COLO829 (cell line): ENCODE results near the gene SPSB1.

Experiments
- DNase-seq: peaks from one replicate; pipeline ENCODE4 v3.0.0; 2012; ENCODE audit warnings: low spot score

SPSB1 gene

DNA sequence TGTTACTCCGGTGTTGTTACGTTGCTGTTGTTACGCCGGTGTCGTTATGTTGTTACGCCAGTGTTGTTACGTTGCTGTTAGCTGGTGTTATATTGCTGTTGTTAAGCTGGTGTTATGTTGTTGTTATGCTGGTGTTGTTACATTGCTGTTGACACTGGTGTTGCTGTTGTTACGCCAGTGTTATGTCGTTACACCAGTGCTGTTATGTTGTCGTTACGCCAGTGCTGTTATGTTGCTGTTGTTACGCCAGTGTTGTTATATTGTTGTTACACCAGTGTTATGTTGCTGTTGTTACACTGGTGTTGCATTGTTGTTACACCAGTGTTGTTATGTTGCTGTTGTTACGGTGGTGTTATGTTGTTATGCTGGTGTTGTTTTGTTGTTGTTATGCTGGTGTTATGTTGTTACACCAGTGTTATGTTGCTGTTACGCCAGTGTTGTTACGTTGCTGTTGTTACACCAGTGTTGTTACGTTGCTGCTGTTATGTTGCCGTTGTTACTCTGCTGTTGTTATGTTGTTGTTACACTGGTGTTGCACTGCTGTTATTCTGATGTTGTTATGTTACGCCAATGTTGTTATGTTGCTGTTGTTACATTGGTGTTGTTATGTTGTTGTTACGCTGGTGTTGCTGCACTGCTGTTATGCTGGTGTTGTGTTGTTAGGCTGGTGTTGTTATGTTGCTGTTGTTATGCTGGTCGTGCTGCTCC lies 32.5 kb upstream of the SPSB1 start:
- no peak for DNase-seq

- no peak for DNase-seq
Observed at GRCh38 chr1:9261496-9261895, 31.2 kb upstream of the SPSB1 start.

DNA sequence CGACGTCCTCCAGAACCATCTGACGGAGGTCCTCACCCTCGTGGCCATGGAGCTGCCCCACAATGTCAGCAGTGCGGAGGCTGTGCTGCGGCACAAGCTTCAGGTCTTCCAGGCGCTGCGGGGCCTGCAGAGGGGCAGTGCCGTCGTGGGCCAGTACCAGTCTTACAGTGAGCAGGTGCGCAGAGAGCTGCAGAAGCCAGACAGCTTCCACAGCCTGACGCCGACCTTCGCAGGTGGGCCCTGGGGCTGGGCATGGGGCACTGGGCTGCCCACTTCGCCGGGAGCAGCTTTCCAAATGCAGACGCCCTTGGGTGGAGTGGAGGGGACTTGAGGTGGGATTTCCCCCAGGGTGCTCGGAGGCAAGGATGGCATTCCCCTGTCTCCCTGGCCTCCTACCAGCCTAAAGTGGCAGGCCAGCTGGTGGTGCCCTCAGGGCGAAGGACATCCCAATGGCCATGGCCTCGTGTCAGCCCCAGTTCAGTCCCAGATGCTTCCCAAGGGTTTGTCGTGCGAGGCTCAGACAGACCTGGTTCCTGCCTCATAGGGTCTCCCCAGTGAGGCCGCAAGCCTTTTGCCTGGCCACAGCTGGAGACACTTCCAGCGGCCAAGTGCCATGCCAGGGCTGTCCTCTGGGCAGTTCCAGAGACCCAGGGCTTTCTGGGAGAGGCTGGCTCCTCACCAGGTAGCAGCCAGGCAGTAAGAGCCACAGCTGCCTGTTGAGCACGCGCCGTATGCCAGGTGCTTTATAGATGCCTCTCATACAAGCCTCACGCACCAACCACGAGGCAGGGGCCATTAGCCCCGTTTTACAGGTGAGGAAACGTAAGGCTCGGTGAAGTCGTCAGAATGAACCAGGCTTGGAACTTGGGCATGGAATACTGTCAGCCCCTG lies 30.4 kb upstream of the SPSB1 start:
- no peak for DNase-seq

DNA sequence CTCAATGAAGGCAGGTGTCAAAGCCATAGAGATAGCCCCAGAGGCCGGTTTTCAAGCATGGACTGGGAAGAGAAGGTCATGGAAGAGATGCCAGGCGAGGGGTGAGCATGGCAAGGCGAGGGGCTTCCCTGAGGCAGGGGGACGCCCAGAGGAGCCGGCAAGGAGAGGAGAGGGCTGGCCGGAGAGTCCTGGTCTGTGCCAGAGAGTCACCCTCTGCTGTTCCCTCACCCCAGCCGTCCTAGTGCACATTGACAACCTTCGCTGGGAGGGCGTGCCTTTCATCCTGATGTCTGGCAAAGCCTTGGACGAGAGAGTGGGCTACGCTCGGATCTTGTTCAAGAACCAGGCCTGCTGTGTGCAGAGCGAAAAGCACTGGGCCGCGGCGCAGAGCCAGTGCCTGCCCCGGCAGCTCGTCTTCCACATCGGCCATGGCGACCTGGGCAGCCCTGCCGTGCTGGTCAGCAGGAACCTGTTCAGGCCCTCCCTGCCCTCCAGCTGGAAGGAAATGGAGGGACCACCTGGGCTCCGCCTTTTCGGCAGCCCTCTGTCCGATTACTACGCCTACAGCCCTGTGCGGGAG lies 29.3 kb upstream of the SPSB1 start:
- DNase-seq, result no peak

DNA sequence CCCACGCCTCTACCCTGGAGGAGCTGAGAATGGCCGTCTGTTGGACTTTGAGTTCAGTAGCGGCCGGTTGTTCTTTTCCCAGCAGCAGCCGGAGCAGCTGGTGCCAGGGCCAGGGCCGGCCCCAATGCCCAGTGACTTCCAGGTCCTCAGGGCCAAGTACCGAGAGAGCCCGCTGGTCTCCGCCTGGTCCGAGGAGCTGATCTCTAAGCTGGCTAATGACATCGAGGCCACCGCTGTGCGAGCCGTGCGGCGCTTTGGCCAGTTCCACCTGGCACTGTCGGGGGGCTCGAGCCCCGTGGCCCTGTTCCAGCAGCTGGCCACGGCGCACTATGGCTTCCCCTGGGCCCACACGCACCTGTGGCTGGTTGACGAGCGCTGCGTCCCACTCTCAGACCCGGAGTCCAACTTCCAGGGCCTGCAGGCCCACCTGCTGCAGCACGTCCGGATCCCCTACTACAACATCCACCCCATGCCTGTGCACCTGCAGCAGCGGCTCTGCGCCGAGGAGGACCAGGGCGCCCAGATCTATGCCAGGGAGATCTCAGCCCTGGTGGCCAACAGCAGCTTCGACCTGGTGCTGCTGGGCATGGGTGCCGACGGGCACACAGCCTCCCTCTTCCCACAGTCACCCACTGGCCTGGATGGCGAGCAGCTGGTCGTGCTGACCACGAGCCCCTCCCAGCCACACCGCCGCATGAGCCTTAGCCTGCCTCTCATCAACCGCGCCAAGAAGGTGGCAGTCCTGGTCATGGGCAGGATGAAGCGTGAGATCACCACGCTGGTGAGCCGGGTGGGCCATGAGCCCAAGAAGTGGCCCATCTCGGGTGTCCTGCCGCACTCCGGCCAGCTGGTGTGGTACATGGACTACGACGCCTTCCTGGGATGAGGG lies 28.5 kb upstream of the SPSB1 start:
- no peak for DNase-seq

DNA sequence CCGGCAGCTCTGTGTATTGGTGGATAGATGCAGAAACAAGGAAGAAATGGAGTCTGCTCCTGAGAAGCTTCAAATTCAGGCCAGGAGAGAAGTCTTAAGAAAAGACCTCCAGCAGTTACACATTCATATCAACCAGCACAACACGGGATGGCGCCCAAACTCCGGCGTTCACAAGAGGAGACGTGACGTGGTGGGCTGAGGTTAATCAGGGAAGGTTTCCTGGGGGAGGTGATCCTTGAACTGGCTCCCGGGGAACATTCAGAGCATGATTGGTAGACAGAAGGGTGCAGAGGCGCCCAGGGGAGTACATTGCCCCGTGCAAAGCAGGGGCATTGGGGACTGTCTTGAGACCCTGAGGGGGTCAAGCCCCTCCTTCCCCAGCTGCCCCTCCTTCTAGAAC lies 27.7 kb upstream of the SPSB1 start:
- no peak for DNase-seq

- DNase-seq, result no peak
Observed at GRCh38 chr1:9265968-9266367, 26.7 kb upstream of the SPSB1 start.

DNA sequence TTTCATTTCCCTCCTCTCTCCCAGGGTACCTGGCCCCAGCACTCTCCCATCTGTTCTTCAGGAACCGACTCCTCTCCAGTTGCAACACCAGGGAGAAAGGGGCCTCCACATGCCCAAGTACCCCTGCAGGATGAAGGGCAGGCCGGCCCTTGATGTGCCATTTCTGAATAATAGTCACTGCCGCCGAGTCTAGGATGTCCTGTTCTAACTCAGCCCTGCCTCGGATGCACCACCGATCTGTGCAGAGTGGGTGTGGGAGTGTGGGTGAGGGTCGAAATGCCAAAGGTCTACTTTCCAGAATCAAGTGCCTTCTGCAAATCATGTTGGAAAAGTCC lies 25.4 kb upstream of the SPSB1 start:
- DNase-seq, result no peak

DNA sequence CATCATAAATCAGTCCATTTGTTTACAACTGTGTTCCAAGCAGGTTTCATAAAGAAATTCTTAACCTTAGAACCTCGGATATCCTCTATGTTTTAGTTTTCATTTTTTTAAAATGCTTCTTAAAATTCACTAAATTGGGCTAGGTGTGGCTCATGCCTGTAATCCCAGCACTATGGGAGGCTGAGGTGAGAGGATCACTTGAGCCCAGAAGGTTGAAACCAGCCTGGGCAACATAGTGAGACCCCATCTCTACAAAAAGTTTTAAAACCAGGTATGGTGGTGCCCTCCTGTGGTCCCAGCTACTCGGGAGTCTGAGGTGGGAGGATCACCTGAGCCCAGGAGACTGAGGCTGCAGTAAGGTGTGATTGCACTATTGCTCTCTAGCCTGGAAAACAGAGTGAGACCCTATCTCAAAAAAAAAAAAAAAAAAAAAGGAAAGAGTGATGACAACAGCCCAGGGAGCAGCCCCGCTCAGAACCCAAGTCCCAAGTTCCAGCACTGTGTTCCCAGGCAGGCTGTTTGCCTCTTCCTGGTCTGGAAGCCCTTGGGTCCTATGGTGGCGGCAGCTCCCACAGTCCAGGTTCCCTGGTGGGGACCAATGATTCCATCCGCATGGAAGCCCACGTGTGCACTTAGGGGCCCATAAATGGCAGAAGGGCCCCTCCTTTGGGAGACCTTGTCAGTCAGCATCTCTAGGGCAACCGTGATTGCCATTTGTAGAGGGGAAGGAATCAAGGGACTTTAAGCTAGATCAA lies 24.7 kb upstream of the SPSB1 start:
- no peak for DNase-seq

DNA sequence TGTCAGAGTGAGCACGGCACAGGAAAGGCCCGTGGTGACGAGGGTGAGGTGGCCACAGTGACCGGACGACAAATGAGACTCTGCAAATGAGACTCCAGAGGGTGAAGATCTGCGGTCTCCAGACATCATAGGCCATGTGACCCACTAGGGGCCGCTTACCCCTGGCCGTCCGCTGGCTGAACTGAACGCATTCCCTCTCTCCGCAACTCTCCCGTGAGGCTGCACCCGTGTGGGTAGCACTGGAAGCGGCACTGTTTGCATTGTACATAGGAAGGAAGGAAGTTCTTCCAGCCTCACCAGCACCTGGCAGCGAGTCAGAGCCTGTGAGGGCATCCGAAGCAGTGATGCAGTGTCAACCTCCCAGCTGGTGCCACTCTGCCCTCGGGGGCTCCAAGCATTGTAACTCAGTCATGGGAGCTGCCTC lies 23.6 kb upstream of the SPSB1 start:
- no peak for DNase-seq

- DNase-seq, result no peak
Observed at GRCh38 chr1:9269721-9270120, 23.0 kb upstream of the SPSB1 start.

DNA sequence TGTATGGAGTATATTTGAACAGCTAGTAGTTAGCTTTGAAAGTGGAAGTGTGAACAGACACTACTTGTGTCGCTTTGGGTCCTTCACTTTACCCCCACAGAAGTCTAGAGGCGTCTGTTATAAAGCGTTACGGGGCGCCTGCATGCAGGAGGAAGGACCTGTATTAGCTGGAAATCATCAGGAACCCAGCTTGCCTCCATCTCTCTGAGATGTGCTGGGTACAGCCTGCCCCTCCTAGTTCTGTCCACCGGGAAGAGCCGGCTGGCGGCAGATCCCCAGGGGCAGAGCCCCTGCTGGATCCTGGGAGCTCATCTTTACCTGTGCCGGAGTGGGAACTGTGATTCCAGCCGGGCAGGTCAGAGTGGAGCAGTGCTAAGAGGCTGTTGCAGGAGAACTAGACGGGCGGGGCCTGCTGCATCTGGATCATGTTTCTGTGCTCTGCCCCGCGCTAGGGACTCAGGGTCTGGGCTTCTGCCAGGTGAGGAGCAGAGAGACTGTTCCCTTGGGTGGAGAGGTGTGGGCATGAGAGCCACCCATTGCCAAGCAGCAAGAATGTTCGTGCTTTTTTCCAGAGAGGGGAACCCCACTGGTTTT lies 22.3 kb upstream of the SPSB1 start:
- no peak for DNase-seq

DNA sequence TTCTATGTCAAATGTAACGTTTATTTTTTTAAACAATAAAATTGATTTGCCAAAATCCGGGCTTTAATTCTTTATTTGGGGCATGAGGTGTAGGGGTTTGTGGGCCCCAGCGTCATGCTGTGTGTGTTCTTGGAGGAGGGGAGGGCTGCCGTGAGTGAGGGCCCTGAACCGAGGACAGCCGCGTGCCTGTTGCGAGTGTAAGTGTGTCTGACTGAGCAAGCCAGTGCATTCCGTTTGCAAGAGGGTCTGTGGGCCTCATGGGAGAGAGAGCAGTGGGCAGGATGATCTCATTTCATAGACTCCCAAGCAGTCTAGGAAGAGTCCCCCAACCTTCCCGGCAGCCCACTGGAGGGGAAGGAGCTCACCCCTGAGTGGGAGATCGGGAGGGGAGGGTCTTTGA lies 21.4 kb upstream of the SPSB1 start:
- DNase-seq, result no peak

DNA sequence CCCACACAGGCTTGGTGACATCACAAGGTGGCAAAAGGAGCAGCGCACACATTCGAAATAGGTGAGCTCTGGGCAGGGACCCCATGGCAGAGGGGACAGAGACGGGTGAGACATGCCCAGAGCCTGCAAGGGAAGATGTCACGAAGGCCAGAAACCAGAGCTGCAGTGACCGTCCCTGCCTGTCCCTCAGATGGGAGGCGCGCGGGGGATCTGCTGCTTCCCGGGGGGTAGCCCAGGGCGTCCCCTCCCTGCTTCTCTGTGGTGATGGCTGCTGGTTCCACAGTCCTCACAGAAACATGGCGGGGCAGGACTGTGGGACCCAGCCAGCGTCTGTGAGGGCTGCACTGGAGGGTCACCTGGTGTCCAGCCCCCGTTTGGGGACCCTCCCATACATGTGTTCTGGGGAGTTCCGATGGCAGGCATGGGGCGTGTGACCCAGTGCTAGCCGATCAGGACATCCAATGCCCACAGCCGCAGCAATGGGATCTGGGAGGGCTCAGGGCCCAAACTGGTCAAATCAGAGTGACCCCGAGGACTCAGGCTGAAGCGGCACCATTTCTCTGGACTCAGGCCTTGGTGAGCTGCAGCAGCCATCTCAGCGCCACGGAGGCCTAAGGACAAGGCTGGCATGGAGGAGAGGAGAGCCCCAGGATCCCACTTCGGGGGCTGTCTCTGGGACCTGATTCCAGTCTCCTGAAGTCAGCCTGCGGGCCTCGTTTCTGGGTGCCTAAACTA lies 20.7 kb upstream of the SPSB1 start:
- no peak for DNase-seq

DNA sequence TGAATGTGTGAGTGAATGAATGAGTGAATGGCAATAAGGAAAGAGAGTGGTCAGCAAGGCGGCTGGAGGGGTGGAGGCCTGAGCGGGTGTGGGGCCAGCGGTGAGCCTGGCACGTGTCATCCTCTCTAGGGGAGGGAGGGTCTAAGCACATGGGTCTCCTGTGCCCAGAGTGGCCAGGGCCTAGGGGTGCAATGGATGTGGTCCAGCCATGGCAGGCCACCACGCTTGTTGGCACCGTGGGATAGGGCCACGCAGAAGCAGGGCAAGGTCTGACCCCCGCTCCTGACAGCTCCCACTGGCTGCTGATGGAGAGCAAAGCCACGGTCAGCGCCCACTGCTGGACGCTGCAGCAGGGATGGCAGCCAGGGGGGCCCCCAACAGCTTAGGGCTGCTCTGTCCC lies 19.5 kb upstream of the SPSB1 start:
- DNase-seq, result no peak

- no peak for DNase-seq
Observed at GRCh38 chr1:9275161-9275560, 17.5 kb upstream of the SPSB1 start.

- peak; percentile 92 for DNase-seq
Observed at GRCh38 chr1:9275567-9276034, 17.1 kb upstream of the SPSB1 start.

DNA sequence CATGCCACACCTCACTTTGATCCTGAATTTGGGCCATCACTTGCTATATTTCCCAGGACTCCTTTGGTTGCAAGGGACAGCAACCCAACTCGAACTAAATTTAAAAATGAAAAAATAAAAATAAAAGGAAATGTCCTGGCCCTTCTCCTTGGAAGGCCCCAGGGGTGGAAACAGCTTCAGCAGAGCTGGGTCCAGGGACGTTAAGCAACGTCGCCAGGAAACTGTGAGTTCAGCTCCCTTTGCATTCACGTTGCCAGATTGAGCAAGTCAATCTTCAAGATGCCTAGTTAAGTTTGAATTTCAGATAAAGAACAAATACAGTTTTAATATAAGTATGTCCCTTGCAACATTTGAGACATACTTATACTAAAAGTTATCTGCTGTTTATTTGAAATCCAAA lies 14.6 kb upstream of the SPSB1 start:
- no peak for DNase-seq

- no peak for DNase-seq
Observed at GRCh38 chr1:9278585-9279153, 14.0 kb upstream of the SPSB1 start.
